Neuronal stem cell (in vitro differentiated cells): Measurements from ENCODE around the gene YIPF1.

Experiments used
- DNase-seq: peaks from one replicate; pipeline ENCODE4 v3.0.0-alpha.2; 2013; ENCODE audit warnings: low spot score
- H2AFZ ChIP-seq: one replicate; pipeline ENCODE4 v1.6.1; 2013; ENCODE audit warnings: mild to moderate bottlenecking, low read length, inconsistent platforms
- H2AK5ac ChIP-seq: 2 replicates; pipeline ENCODE4 v1.6.1; 2013; ENCODE audit warnings: low read depth, mild to moderate bottlenecking, inconsistent platforms, low read length, moderate library complexity, mixed read lengths
- H2BK120ac ChIP-seq: 2 replicates; pipeline ENCODE4 v1.6.1; 2013; ENCODE audit warnings: low read depth, mild to moderate bottlenecking, inconsistent platforms, low read length, moderate library complexity, mixed read lengths
- H2BK12ac ChIP-seq: one replicate; pipeline ENCODE4 v1.6.1; 2013; ENCODE audit warnings: low read length, inconsistent platforms
- H2BK15ac ChIP-seq: 2 replicates; pipeline ENCODE4 v1.6.1; 2013; ENCODE audit warnings: mild to moderate bottlenecking, low read length, inconsistent platforms, mixed read lengths
- H2BK5ac ChIP-seq: one replicate; pipeline ENCODE4 v1.6.1; 2013; ENCODE audit warnings: inconsistent platforms, mild to moderate bottlenecking, low read length, moderate library complexity
- H3K14ac ChIP-seq: one replicate; pipeline ENCODE4 v1.6.1; 2013; ENCODE audit warnings: low read length, inconsistent platforms
- H3K18ac ChIP-seq: 2 replicates; pipeline ENCODE4 v1.6.1; 2013; ENCODE audit warnings: low read length, inconsistent platforms
- H3K23ac ChIP-seq: 2 replicates; pipeline ENCODE4 v1.6.1; 2013; ENCODE audit warnings: low read depth, mild to moderate bottlenecking, mixed read lengths, low read length, inconsistent platforms; ENCODE audit not compliant: poor library complexity
- H3K27ac ChIP-seq: replicated peaks from 3 replicates; pipeline ENCODE4 v1.5.1; 2013; ENCODE audit warnings: low read length, inconsistent platforms
- H3K27me3 ChIP-seq, 3 experiments: 2 replicates each; pipeline ENCODE4 v1.6.1; 2013; ENCODE audit warnings: low read length in 3 of 3, mild to moderate bottlenecking in 2 of 3, inconsistent platforms in 1 of 3, low read depth in 1 of 3, mixed read lengths in 1 of 3, moderate library complexity in 1 of 3; ENCODE audit not compliant: control insufficient read depth in 3 of 3, insufficient read depth in 3 of 3
- H3K36me3 ChIP-seq, 2 donors: replicated peaks in 1 of 2; 2 replicates each; pipeline ENCODE4 v1.6.1; 2013; ENCODE audit warnings: low read length in 2 of 2; ENCODE audit not compliant: control insufficient read depth in 2 of 2, insufficient read depth in 2 of 2
- H3K4ac ChIP-seq: 2 replicates; pipeline ENCODE4 v1.6.1; 2013; ENCODE audit warnings: inconsistent platforms, mild to moderate bottlenecking, low read length, moderate library complexity
- H3K4me1 ChIP-seq, 2 donors: 1 replicate in 1 of 2; 2 replicates in 1 of 2; pipeline ENCODE4 v1.6.1; 2013; ENCODE audit warnings: low read length in 2 of 2, low read depth in 1 of 2; ENCODE audit not compliant: control insufficient read depth in 2 of 2, insufficient read depth in 1 of 2
- H3K4me2 ChIP-seq: one replicate; pipeline ENCODE4 v1.6.1; 2013; ENCODE audit warnings: mild to moderate bottlenecking, low read length, inconsistent platforms; ENCODE audit not compliant: insufficient read depth, poor library complexity, severe bottlenecking
- H3K4me3 ChIP-seq, 2 donors: 2 replicates each; pipeline ENCODE4 v1.5.1; 2013; ENCODE audit warnings: low read length in 2 of 2, mild to moderate bottlenecking in 2 of 2, inconsistent platforms in 1 of 2, moderate library complexity in 1 of 2
- H3K79me1 ChIP-seq: one replicate; pipeline ENCODE4 v1.6.1; 2013; ENCODE audit warnings: low read depth, mild to moderate bottlenecking, inconsistent platforms, low read length, moderate library complexity
- H3K9ac ChIP-seq: one replicate; pipeline ENCODE4 v1.6.1; 2013; ENCODE audit warnings: mild to moderate bottlenecking, low read depth, low read length, inconsistent platforms; ENCODE audit not compliant: poor library complexity
- H3K9me3 ChIP-seq, 2 donors: replicated peaks in 1 of 2; 2 replicates each; pipeline versions ENCODE3 to v1.6.1; 2013; ENCODE audit warnings: low read length in 2 of 2, mild to moderate bottlenecking in 2 of 2, inconsistent platforms in 1 of 2, low read depth in 1 of 2, mixed read lengths in 1 of 2, moderate library complexity in 1 of 2; ENCODE audit not compliant: control insufficient read depth in 2 of 2, insufficient read depth in 1 of 2
- H4K8ac ChIP-seq: one replicate; pipeline ENCODE4 v1.6.1; 2013; ENCODE audit warnings: low read depth, mild to moderate bottlenecking, inconsistent platforms, low read length, moderate library complexity
- H4K91ac ChIP-seq: one replicate; pipeline ENCODE4 v1.6.1; 2013; ENCODE audit warnings: low read length, low read depth, mild to moderate bottlenecking, inconsistent platforms; ENCODE audit not compliant: poor library complexity
- WGBS, 2 donors: extraction: QIAGEN DNeasy Blood & Tissue Kit; methylation state at CpG; one replicate each; pipeline ENCODE4 v1.1.7; 2013; ENCODE audit warnings: missing lambda C conversion rate in 2 of 2, mixed read lengths in 1 of 2; ENCODE audit not compliant: insufficient read length in 2 of 2, insufficient replicate concordance in 1 of 2; ENCODE audit errors: extremely low coverage in 2 of 2; 5-methylcytosine and 5-hydroxymethylcytosine counted together

The YIPF1 gene

GRCh38 chr1:53847980-53848379 is 41.6 kb downstream of the YIPF1 start:
- Histone ChIP-seq H3K4ac (no peak overlapping the region), H3K79me1 (no peaks in the 10 kb centered on the region), H2BK15ac (no peak overlapping the region), H3K14ac (no peak overlapping the region), H2BK120ac (no peak overlapping the region), H3K27me3 (no peaks in the 10 kb centered on the region), H3K4me2 (no peak overlapping the region), H2BK5ac (no peak overlapping the region), H4K91ac (no peak overlapping the region), H2BK12ac (no peak overlapping the region), H3K18ac (no peak overlapping the region), H3K36me3 (peaks cover 0 to 22% of the 10 kb centered on the region in 2 donors), H4K8ac (no peak overlapping the region), H3K4me3 (no peak overlapping the region), H3K27ac (no peak overlapping the region), H3K9me3 (peaks cover 1 to 3% of the 10 kb centered on the region in 2 donors), H2AK5ac (no peak overlapping the region), H2AFZ (no peak overlapping the region), H3K9ac (no peak overlapping the region), H3K23ac (no peak overlapping the region), H3K4me1 (no peaks in the 10 kb centered on the region)
- no CpG with 5 or more reads among the region's 6 CpGs for WGBS, 2 donors
- no peak for DNase-seq

DNA sequence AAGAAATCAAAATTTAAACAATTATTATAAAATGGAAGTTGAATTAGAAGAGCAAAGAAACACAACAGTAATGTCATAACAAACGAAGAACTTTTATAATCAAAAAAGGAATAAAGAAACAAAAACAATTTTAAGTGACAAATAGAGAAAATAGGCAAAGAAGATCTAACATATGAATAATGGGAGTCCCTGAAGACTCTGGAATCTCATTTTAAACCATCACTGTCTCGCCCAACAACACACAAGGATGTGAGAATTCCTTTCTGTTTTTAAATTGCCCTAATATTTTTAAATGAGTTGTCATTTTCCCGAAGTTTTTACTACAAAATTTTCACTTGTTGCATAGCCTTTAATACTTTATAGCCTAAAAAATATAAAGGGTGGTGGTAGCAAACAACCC is 47.2 kb downstream of the YIPF1 start:
- Histone ChIP-seq H3K4ac (no peak overlapping the region), H2BK120ac (no peak overlapping the region), H2BK12ac (no peak overlapping the region), H3K18ac (no peak overlapping the region), H4K8ac (no peak overlapping the region), H3K4me2 (no peak overlapping the region), H2AFZ (no peak overlapping the region), H3K14ac (no peak overlapping the region), H2BK5ac (no peak overlapping the region), H3K79me1 (peaks cover under 1% of the 10 kb centered on the region), H3K9ac (no peak overlapping the region), H4K91ac (no peak overlapping the region), H3K27me3 (no peaks in the 10 kb centered on the region), H3K23ac (no peak overlapping the region), H3K4me1 (no peaks in the 10 kb centered on the region), H3K27ac (no peak overlapping the region), H2BK15ac (no peak overlapping the region), H3K36me3 (no peaks in the 10 kb centered on the region), H3K4me3 (no peak overlapping the region), H3K9me3 (peaks cover 4 to 5% of the 10 kb centered on the region in 2 donors), H2AK5ac (no peak overlapping the region)
- no CpG with 5 or more reads among the region's 3 CpGs for WGBS, 2 donors
- no peak for DNase-seq

- Histone ChIP-seq H3K27me3 (no peaks in the 10 kb centered on the region), H3K9ac (no peak overlapping the region), H3K4ac (no peak overlapping the region), H3K4me2 (no peak overlapping the region), H2BK5ac (no peak overlapping the region), H3K23ac (no peak overlapping the region), H2BK12ac (no peak overlapping the region), H3K79me1 (peaks cover 5% of the 10 kb centered on the region), H3K36me3 (peaks cover 0 to 15% of the 10 kb centered on the region in 2 donors), H2BK120ac (no peak overlapping the region), H3K18ac (no peak overlapping the region), H4K91ac (no peak overlapping the region), H4K8ac (no peak overlapping the region), H2AK5ac (no peak overlapping the region), H3K14ac (no peak overlapping the region), H2AFZ (peak overlapping the region; percentile 80), H3K9me3 (peaks cover 2 to 5% of the 10 kb centered on the region in 2 donors), H3K4me3 (peak overlapping the region in 1 of 2 donors; percentile 21), H3K27ac (no peak overlapping the region), H2BK15ac (no peak overlapping the region), H3K4me1 (peaks cover 3% of the 10 kb centered on the region in 2 donors)
- no CpG with 5 or more reads among the region's 2 CpGs for WGBS, 2 donors
- DNase-seq = no peak
These were observed 51.0 kb downstream of the YIPF1 start for GRCh38 chr1:53838654-53838974.

- Histone ChIP-seq H2BK120ac (no peak within 1 kb of the TSS), H3K36me3 (peaks cover 0 to 15% of the 10 kb centered on the region in 2 donors), H3K4me3 (peak within 1 kb of the TSS; percentile 94 to 97), H3K4me1 (peaks cover 3% of the 10 kb centered on the region in 2 donors), H3K23ac (peak within 1 kb of the TSS; percentile 90), H3K9ac (peak within 1 kb of the TSS; percentile 95), H3K9me3 (peaks cover 2 to 5% of the 10 kb centered on the region in 2 donors), H3K27ac (peak within 1 kb of the TSS; percentile 98), H4K8ac (no peak within 1 kb of the TSS), H4K91ac (no peak within 1 kb of the TSS), H2BK5ac (peak within 1 kb of the TSS; percentile 79), H3K27me3 (no peaks in the 10 kb centered on the region), H2AK5ac (no peak within 1 kb of the TSS), H3K14ac (no peak within 1 kb of the TSS), H3K4me2 (peak within 1 kb of the TSS; percentile 82), H3K79me1 (peaks cover 5% of the 10 kb centered on the region), H2BK15ac (peak within 1 kb of the TSS; percentile 44), H2BK12ac (peak within 1 kb of the TSS; percentile 80), H2AFZ (peak within 1 kb of the TSS; percentile 96), H3K4ac (no peak within 1 kb of the TSS), H3K18ac (peak within 1 kb of the TSS; percentile 98)
- WGBS, 2 donors = no CpG with 5 or more reads among the region's 59 CpGs
- DNase-seq = peak; percentile 91
These were observed 51.5 kb downstream of the YIPF1 start, which contains the start of gene NDC1 for GRCh38 chr1:53837924-53838653. TSS of gene NDC1 (minus strand) at chr1:53838296. CDS start at chr1:53838261, 35 bp downstream.
